Body of pancreas (tissue), 4 donors: ENCODE data around the gene STX17.

Experiments used
- POLR2A ChIP-seq, 3 donors: fragments of 450-650 bp; IDR thresholded peaks; one replicate each; pipeline ENCODE4 v1.6.1; 2016; ENCODE audit warnings: antibody characterized with exemption in 3 of 3, mild to moderate bottlenecking in 2 of 3
- TF ChIP-seq, protein P1 (sequence below), 7 experiments: fragments of 450-650 bp in 4 of 7; fragments of 200-600 bp in 3 of 7; sonication (generic) in 3 of 7; IDR thresholded peaks; one replicate each; pipeline ENCODE4 v1.5.1; 2016 to 2019; ENCODE audit warnings: antibody characterized with exemption in 7 of 7

DNA sequence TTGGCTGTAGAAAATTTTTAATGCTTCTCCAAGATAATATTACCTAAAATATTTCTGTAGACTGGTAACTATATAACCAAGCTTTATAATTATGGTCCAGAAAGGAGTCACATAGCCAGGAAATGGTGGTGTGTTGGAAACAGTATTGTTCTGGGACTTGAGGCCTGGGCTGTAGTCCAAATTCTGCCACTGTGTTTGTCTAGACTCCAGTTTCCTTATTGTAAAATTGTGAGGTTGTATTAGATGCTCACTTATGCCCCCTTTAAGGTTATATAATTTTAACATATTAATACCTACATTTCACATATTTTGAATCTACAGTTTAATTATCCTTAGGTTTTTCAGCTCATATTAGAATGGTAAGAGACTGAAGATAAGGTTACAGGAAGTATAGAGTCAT, 42.4 kb downstream of the STX17 start:
- TF ChIP-seq, protein P1, sequence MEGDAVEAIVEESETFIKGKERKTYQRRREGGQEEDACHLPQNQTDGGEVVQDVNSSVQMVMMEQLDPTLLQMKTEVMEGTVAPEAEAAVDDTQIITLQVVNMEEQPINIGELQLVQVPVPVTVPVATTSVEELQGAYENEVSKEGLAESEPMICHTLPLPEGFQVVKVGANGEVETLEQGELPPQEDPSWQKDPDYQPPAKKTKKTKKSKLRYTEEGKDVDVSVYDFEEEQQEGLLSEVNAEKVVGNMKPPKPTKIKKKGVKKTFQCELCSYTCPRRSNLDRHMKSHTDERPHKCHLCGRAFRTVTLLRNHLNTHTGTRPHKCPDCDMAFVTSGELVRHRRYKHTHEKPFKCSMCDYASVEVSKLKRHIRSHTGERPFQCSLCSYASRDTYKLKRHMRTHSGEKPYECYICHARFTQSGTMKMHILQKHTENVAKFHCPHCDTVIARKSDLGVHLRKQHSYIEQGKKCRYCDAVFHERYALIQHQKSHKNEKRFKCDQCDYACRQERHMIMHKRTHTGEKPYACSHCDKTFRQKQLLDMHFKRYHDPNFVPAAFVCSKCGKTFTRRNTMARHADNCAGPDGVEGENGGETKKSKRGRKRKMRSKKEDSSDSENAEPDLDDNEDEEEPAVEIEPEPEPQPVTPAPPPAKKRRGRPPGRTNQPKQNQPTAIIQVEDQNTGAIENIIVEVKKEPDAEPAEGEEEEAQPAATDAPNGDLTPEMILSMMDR (IDR thresholded peaks at IDR 0.05) = no peak
- no peak for TF ChIP-seq POLR2A (IDR thresholded peaks at IDR 0.05)
